ENCODE measurements around the gene PREPL. TPM values are rescaled to one million over a fixed set of nuclear protein-coding genes. Genes with fewer than 3 reads are reported as not detected.

Gene PREPL
- total and polyA plus RNA-seq, 2 of the 8 experiments (the other 6 are each of a cell fraction or from before 2014, with no cell fraction given): 13.6 to 38.9 TPM

- DNase-seq (ENCODE audit: low read depth in 1 of 2, low spot score in 2 of 2): no peak
These were observed 27.3 kb downstream of the PREPL start for GRCh38 chr2:44333994-44334393.

More at GRCh38 chr2:44333994-44334393, 27.3 kb downstream of the PREPL start:
- Histone ChIP-seq H3K27ac (ENCODE audit: low read depth, low read length) (no peak overlapping the region), H2BK12ac (ENCODE audit: low read depth, low read length) (no peak overlapping the region), H3K23ac (ENCODE audit: insufficient read length) (no peak overlapping the region), H3K18ac (ENCODE audit: extremely low read depth, low read length) (no peak overlapping the region), H3K23me2 (ENCODE audit: low read depth, low read length) (no peaks in the 10 kb centered on the region), H4K20me1 (replicated peaks in 1 of 2; ENCODE audit: control insufficient read depth in 1 of 2, insufficient read depth in 2 of 2, low read length in 2 of 2) (no peaks in the 10 kb centered on the region), H2AK5ac (ENCODE audit: low read depth, low read length) (no peak overlapping the region), H3K27me3 (replicated peaks in 1 of 4; ENCODE audit: control insufficient read depth in 3 of 4, extremely low read depth in 1 of 4, insufficient read depth in 3 of 4, low read length in 3 of 4) (no peaks in the 10 kb centered on the region), H2AFZ (ENCODE audit: low read length) (no peak overlapping the region), H3K4me1 (replicated peaks in 1 of 4; ENCODE audit: control insufficient read depth in 3 of 4, insufficient read depth in 4 of 4, low read length in 3 of 4) (no peaks in the 10 kb centered on the region), H4K91ac (replicated peaks; ENCODE audit: insufficient read length, low read length) (no peak overlapping the region), H3K4ac (replicated peaks; ENCODE audit: insufficient read length, low read depth, low read length) (no peak overlapping the region), H4K8ac (ENCODE audit: extremely low read depth, insufficient read depth, low read length) (no peak overlapping the region), H3K9me3 (ENCODE audit: insufficient read depth in 2 of 2, low read depth in 1 of 2, low read length in 1 of 2) (no peaks in the 10 kb centered on the region), H3K14ac (ENCODE audit: insufficient read length) (no peak overlapping the region), H3K4me3 (ENCODE audit: extremely low read depth in 1 of 4, insufficient read depth in 2 of 4, low read depth in 3 of 4, low read length in 4 of 4) (no peak overlapping the region), H2BK15ac (ENCODE audit: low read length) (no peak overlapping the region), H4K5ac (ENCODE audit: insufficient read length, low read depth, low read length) (no peak overlapping the region), H2BK5ac (ENCODE audit: low read depth, low read length) (no peak overlapping the region), H3K36me3 (ENCODE audit: control insufficient read depth in 2 of 4, insufficient read depth in 4 of 4, low read length in 3 of 4) (peaks cover 0 to 19% (median 13%) of the 10 kb centered on the region in 4 experiments; a peak in 5 of 8 replicates), H2BK20ac (ENCODE audit: low read length) (no peak overlapping the region), H3K9ac (replicated peaks in 1 of 4; ENCODE audit: extremely low read depth in 1 of 4, low read depth in 3 of 4, low read length in 3 of 4) (no peak overlapping the region), H2BK120ac (replicated peaks; ENCODE audit: low read depth, low read length) (no peak overlapping the region), H3K4me2 (ENCODE audit: insufficient read depth in 1 of 2, low read depth in 2 of 2, low read length in 2 of 2) (no peak overlapping the region), H3K79me2 (ENCODE audit: control insufficient read depth in 1 of 2, insufficient read depth in 2 of 2, low read length in 2 of 2) (no peaks in the 10 kb centered on the region), H3K56ac (replicated peaks; ENCODE audit: insufficient read length, low read depth, low read length) (no peak overlapping the region), H3K79me1 (ENCODE audit: low read depth, low read length) (no peaks in the 10 kb centered on the region)
- no peak for FAIRE-seq
- no peak for TF ChIP-seq SIN3A (conservative IDR thresholded peaks at IDR 0.05 in 1 of 2, IDR thresholded peaks at IDR 0.05 in 1 of 2; ENCODE audit: low read depth in 1 of 2, low read length in 2 of 2)
- no peak for TF ChIP-seq ASH2L (IDR thresholded peaks at IDR 0.05; ENCODE audit: low read length)
- no peak for TF ChIP-seq E2F6 (IDR thresholded peaks at IDR 0.05)
- TF ChIP-seq RNF2 (IDR thresholded peaks at IDR 0.05; ENCODE audit: borderline replicate concordance, low read depth, low read length, missing control alignments, poor library complexity, severe bottlenecking): no peak
- TF ChIP-seq BCL11A (IDR thresholded peaks at IDR 0.05; ENCODE audit: low read depth in 2 of 2, low read length in 2 of 2): no peak
- POLR2A ChIA-PET (ENCODE audit: partially characterized antibody): no interaction called here
- 95% methylated on average over 1 of the region's 1 CpG; no CpG with 5 or more reads in 1 of the 2 experiments for WGBS, 2 experiments (ENCODE audit: extremely low coverage in 1 of 2, insufficient coverage in 1 of 2, insufficient read length in 1 of 2, insufficient replicate concordance in 2 of 2, low coverage in 1 of 2, low lambda C conversion rate in 2 of 2, missing lambda C conversion rate in 1 of 2)
- CTCF ChIA-PET (ENCODE audit: partially characterized antibody): interaction anchor here (2.7 kb wide), 1 partner anchor 9 kb away, joined by 11 read pairs; no protein-coding TSS in a partner anchor

All from H1 (cell line).